Mucosa of descending colon (tissue), 3 donors: Measurements from ENCODE around the gene GPR158. TPM values are rescaled to one million over a fixed set of nuclear protein-coding genes. Genes with fewer than 3 reads are reported as not detected.
"Not testable (repeated sequence)": the region's sequence is repeated elsewhere in the genome, so short reads cannot be mapped to it uniquely, and the experiment has no call there.

Experiments used
- ATAC-seq: fragments of 200-7000 bp; cut with Tn5 transposase; one replicate; pipeline ENCODE4 v1.9.1; 2020; ENCODE audit warnings: mild to moderate bottlenecking, moderate library complexity
- DNase-seq, 3 donors: peaks; one replicate each; pipeline ENCODE4 v3.0.0-alpha.2; 2020
- H3K36me3 ChIP-seq: fragments of 200-600 bp; one replicate; pipeline ENCODE4 v1.8.0; 2021; ENCODE audit warnings: low read depth, mild to moderate bottlenecking
- H3K4me1 ChIP-seq: fragments of 200-600 bp; one replicate; pipeline ENCODE4 v1.8.0; 2021; ENCODE audit warnings: low read depth, mild to moderate bottlenecking
- H3K4me3 ChIP-seq: fragments of 200-600 bp; one replicate; pipeline ENCODE4 v1.8.0; 2021; ENCODE audit warnings: mild to moderate bottlenecking
- H3K9me3 ChIP-seq: fragments of 200-600 bp; one replicate; pipeline ENCODE4 v1.8.0; 2021; ENCODE audit warnings: mild to moderate bottlenecking
- CTCF ChIP-seq: fragments of 200-600 bp; IDR thresholded peaks from one replicate; pipeline ENCODE4 v1.8.0; 2022; ENCODE audit warnings: antibody characterized with exemption, mild to moderate bottlenecking
- intact Hi-C, 2 donors: fragments of 100-400 bp; cut with DNase I in 1 of 2; cut with micrococcal nuclease in 1 of 2; formaldehyde crosslinking; loops; one replicate each; pipeline versions ENCODE4 v1.11.0 to v1.11.1; 2022; cut with DNase I, micrococcal nuclease
- total RNA-seq, 3 donors: library from RNA; stranded (reverse); fragmentation: NEBNext Ultra II Directional in 2 of 3; extraction: Animal tissue kit (Norgen Biotek cat#: 25700) in 2 of 3; gene quantifications; one replicate each; pipeline versions ENCODE4 v1.2.1 to v1.2.4, GENCODE V29; 2021 to 2023
- donor health status: DM: no; HTN: no; CAD: no; lungs with moderate emphysema.
- donor health status: DM: no; HTN: no; CAD: no.
- donor health status: DM: no; HTN: yes; CAD: no.

GPR158 gene
- total RNA-seq, 3 donors from 2014 or later: 0.20 to 0.51 (median 0.24) TPM

- no peak for TF ChIP-seq CTCF
- H3K4me1 ChIP-seq: no peaks in the 10 kb centered on the region
- H3K36me3 ChIP-seq: no peaks in the 10 kb centered on the region
- no peak overlapping the region for H3K4me3 ChIP-seq
- H3K9me3 ChIP-seq: no peaks in the 10 kb centered on the region
- ATAC-seq (no peak), DNase-seq (no peak)
- intact Hi-C loops: no loop called here
Measured at GRCh38 chr10:25328361-25328760, 153.6 kb downstream of the GPR158 start.

- H3K4me3 ChIP-seq, DNase-seq, ATAC-seq, H3K9me3 ChIP-seq, intact Hi-C loops, H3K4me1 ChIP-seq, H3K36me3 ChIP-seq: not testable (repeated sequence)
Measured at GRCh38 chr10:25329587-25329986, 154.8 kb downstream of the GPR158 start.

- H3K36me3 ChIP-seq: no peaks in the 10 kb centered on the region
- no peak overlapping the region for H3K4me3 ChIP-seq
- no peaks in the 10 kb centered on the region for H3K9me3 ChIP-seq
- DNase-seq: no peak
- intact Hi-C loops: no loop called here
- no peak for ATAC-seq
- TF ChIP-seq CTCF: no peak
- H3K4me1 ChIP-seq: no peaks in the 10 kb centered on the region
Measured at GRCh38 chr10:25334445-25334844, 159.6 kb downstream of the GPR158 start.

GRCh38 chr10:25336330-25336729, 161.5 kb downstream of the GPR158 start:
- Histone ChIP-seq H3K4me3 (no peak overlapping the region), H3K36me3 (no peaks in the 10 kb centered on the region), H3K4me1 (no peaks in the 10 kb centered on the region), H3K9me3 (no peaks in the 10 kb centered on the region)
- ATAC-seq: no peak
- intact Hi-C loops: no loop called here
- no peak for TF ChIP-seq CTCF
- DNase-seq: no peak

GRCh38 chr10:25338271-25338670, 163.5 kb downstream of the GPR158 start:
- intact Hi-C loops: no loop called here
- DNase-seq (no peak), ATAC-seq (no peak)
- Histone ChIP-seq H3K4me1 (no peaks in the 10 kb centered on the region), H3K4me3 (no peak overlapping the region), H3K36me3 (no peaks in the 10 kb centered on the region), H3K9me3 (no peaks in the 10 kb centered on the region)
- TF ChIP-seq CTCF: no peak

- no peak for DNase-seq
- H3K9me3 ChIP-seq: no peaks in the 10 kb centered on the region
- no peak overlapping the region for H3K4me3 ChIP-seq
- intact Hi-C loops: no loop called here
- no peaks in the 10 kb centered on the region for H3K4me1 ChIP-seq
- no peaks in the 10 kb centered on the region for H3K36me3 ChIP-seq
- ATAC-seq: no peak
- no peak for TF ChIP-seq CTCF
Measured at GRCh38 chr10:25339966-25340365, 165.2 kb downstream of the GPR158 start.
